Effector memory CD8-positive, alpha-beta T cell (primary cell): ENCODE results near the gene CEP85L.
A peak's percentile ranks its signal among the peaks of the same experiment; 100 is the strongest.

Experiments used
- ATAC-seq: fragments of 150-1000 bp; cut with Tn5 transposase; replicated peaks from 2 replicates; pipeline ENCODE4 v1.10.0; 2021; ENCODE audit warnings: mild to moderate bottlenecking, moderate library complexity
- DNase-seq, 3 experiments: peaks; one replicate each; pipeline ENCODE4 v3.0.0; 2021
- H3K27ac Mint-ChIP-seq, 2 donors: one replicate each; pipeline ENCODE4 v1.8.0; 2022; ENCODE audit warnings: mild to moderate bottlenecking in 2 of 2, mixed read lengths in 2 of 2, moderate library complexity in 2 of 2
- H3K27me3 Mint-ChIP-seq, 2 donors: one replicate each; pipeline ENCODE4 v1.8.0; 2022; ENCODE audit warnings: mixed read lengths in 2 of 2
- H3K36me3 Mint-ChIP-seq: one replicate; pipeline ENCODE4 v1.8.0; 2022; ENCODE audit warnings: mild to moderate bottlenecking, moderate library complexity, mixed read lengths; ENCODE audit not compliant: insufficient read depth
- H3K4me1 Mint-ChIP-seq, 2 donors: one replicate each; pipeline ENCODE4 v1.8.0; 2022; ENCODE audit warnings: low read depth in 2 of 2, mixed read lengths in 2 of 2
- H3K4me3 Mint-ChIP-seq, 2 donors: one replicate each; pipeline ENCODE4 v1.8.0; 2022; ENCODE audit warnings: mild to moderate bottlenecking in 2 of 2, mixed read lengths in 2 of 2, moderate library complexity in 2 of 2
- H3K9me3 Mint-ChIP-seq, 2 donors: one replicate each; pipeline ENCODE4 v1.8.0; 2022; ENCODE audit warnings: mixed read lengths in 2 of 2

CEP85L gene

DNA sequence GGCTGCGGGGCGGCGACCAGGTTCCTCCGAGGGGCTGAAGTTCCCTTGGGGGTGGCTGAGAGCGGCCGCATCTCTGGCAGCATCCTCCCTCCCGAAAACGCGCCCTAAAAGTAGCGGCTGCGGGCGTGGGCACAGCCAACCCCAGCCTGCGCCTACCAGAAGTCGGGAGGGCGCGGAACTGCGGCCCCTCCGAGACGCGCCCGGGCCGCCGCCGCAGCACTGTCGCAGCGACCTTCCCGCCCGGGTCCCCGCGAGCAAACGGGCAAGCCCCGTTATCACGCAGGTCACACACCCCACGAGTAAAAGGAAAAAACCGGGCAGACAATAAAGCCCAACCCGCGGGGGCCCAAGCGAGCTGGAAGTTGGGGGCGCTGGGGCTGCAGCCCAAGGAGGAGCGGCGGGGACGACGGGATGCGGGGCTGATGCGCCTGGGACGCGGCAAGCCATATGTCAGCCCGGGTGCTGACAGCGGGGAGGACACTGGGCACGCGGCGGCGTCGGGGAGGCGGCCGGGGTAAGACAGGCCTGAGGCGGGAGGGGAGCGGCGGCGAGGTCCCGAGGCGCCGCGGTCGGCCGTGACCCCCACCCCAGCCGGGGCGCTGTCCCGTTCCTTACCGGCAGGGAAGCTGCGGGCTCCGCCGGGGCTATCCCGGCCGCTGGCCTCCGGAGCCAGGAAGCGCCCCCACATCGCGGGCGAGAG, 659 bp downstream of the CEP85L start:
- DNase-seq = peak; percentile 33 to 37 (median 34)
- peaks cover 24 to 29% of the 10 kb centered on the region in 2 donors for H3K4me1 Mint-ChIP-seq
- H3K4me3 Mint-ChIP-seq = peak overlapping the region; percentile 93
- H3K27me3 Mint-ChIP-seq = no peaks in the 10 kb centered on the region
- H3K36me3 Mint-ChIP-seq = peaks cover 16% of the 10 kb centered on the region
- peak overlapping the region; percentile 87 to 94 for H3K27ac Mint-ChIP-seq
- H3K9me3 Mint-ChIP-seq = no peaks in the 10 kb centered on the region
- peak; percentile 35 for ATAC-seq

DNA sequence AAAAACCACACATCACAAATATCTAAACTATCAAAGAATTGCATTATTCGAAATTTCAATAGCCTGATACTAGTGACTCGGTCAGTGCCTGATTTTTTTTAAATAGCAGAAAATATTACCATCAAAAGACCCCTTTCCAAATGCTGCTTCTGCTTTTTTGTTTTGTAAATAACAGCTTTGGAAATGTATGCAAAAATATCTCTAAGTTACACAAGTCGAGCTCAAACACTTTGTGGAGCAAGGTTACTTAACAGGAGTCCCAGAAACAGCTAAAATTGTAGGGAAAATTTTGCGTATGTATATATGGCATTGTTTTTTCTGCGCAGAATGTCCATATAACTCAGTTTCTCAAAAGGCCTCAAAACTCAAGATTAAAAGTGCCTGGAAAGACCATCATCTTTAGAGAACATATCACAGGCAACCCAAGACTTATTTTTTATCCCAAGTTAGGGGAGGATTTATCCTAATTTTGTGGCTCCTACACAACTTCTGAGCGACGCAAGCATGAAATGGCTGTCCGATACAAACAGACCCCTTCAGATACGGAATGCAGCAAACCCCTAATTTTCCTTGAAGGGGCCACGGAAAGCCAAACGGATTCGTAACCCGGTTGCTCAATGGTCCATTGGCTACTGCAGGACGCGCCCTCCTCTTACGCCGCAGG, 1.3 kb downstream of the CEP85L start:
- ATAC-seq = no peak
- Mint-ChIP-seq H3K4me1 (peaks cover 22 to 31% of the 10 kb centered on the region in 2 donors), H3K36me3 (peaks cover 18% of the 10 kb centered on the region), H3K27me3 (no peaks in the 10 kb centered on the region), H3K9me3 (no peaks in the 10 kb centered on the region), H3K27ac (peak overlapping the region; percentile 87 to 94), H3K4me3 (peak overlapping the region; percentile 93)
- no peak for DNase-seq

DNA sequence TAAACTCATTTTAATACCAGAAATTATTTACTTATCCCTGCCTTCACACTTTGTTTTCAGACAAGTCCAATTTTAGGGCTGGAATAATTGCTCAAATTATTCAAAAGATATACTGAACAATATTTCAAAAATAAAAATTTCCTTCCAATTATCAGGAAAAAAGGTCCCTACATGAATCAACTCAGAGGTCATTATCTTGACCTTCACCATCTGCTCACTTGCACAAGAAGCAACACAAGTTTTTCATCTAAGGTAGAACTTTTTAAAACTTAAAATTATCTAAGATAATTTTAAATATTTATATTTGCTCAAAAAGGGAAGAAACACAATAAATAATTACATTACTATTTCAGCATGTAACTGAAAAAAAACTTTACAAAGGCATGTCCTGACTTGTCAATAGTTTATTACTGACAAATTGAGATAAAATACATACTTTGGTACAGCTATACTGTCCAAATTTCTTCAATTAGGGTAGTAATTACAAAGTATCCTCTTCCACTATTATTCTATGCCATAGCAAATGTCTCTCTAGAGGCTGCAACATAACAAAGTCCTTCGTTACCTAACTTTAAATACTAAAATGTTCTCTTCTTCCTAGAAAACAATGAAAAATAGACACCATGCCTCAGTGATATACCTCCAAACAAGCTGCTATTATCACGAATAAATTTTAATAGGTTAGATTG, 2.4 kb downstream of the CEP85L start:
- peak overlapping the region; percentile 93 for H3K4me3 Mint-ChIP-seq
- ATAC-seq (no peak), DNase-seq (no peak)
- H3K27ac Mint-ChIP-seq = no peak overlapping the region
- H3K9me3 Mint-ChIP-seq = no peaks in the 10 kb centered on the region
- peaks cover 33 to 36% of the 10 kb centered on the region in 2 donors for H3K4me1 Mint-ChIP-seq
- H3K36me3 Mint-ChIP-seq = peaks cover 18% of the 10 kb centered on the region
- no peaks in the 10 kb centered on the region for H3K27me3 Mint-ChIP-seq

DNA sequence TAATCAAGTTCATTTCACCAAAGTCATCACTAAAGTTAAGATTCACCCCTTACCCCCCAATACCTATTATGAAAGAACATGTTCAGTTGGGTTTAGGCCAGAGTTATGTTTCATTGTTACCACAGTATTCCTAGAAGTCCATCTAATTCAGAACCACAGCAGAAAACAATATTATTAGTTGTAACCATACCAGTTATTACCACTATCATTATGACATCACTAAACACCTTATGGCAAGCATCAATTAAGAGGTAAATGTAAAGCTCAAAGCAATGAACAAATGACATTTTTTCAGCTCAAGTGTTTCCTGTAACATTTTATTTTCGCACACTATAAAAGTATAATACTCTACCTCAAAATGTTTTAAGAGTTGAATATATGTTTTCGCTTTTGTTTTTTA, 4.4 kb downstream of the CEP85L start:
- ATAC-seq (no peak), DNase-seq (no peak)
- Mint-ChIP-seq H3K36me3 (peaks cover 18% of the 10 kb centered on the region), H3K27ac (no peak overlapping the region), H3K9me3 (no peaks in the 10 kb centered on the region), H3K27me3 (no peaks in the 10 kb centered on the region), H3K4me1 (peaks cover 30 to 43% of the 10 kb centered on the region in 2 donors), H3K4me3 (no peak overlapping the region)

DNA sequence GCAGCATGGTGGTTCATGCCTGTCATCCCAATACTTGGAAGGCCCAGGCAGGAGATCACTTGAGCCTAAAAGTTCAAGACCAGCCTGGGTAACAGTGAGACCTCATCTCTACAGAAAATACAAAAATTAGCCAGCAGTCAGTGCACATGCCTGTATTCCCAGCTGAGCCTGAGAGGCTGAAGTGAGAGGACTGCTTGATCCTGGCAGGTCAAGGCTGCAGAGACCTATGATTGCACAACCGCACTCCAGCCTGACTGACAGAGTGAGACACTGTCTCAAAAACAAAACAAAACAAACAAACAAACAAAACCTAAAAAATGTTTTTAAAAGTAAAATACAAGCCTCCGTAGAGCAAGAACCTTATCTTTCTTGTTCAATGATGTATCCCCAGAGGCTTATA, 6.0 kb downstream of the CEP85L start:
- Mint-ChIP-seq H3K27me3 (no peaks in the 10 kb centered on the region), H3K9me3 (no peaks in the 10 kb centered on the region), H3K4me1 (peaks cover 28 to 44% of the 10 kb centered on the region in 2 donors), H3K36me3 (peaks cover 5% of the 10 kb centered on the region), H3K27ac (no peak overlapping the region), H3K4me3 (no peak overlapping the region)
- ATAC-seq = no peak
- no peak for DNase-seq

DNA sequence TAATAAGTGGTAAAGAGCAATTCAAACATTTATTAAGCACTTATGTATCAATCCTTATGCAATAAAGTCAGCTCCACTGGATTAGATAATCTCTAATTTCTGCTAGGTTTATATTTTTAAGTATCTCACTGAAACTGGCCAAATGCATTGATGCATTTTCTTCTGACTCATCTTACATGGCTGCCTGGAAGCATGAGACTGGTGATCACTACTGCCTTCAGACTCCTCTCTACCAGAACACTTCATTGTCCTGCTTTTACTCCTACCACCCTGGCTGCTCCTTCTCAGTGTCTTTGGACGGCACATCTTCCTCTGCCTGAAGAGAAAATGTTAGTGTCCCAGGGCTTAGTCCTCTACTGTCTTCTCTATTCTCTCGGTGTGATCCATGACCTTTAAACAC, 7.4 kb downstream of the CEP85L start:
- Mint-ChIP-seq H3K27ac (peak overlapping the region in 1 of 2 donors; percentile 3), H3K9me3 (no peaks in the 10 kb centered on the region), H3K36me3 (peaks cover 6% of the 10 kb centered on the region), H3K4me1 (peaks cover 27 to 44% of the 10 kb centered on the region in 2 donors), H3K4me3 (no peak overlapping the region), H3K27me3 (no peaks in the 10 kb centered on the region)
- DNase-seq (no peak), ATAC-seq (no peak)

DNA sequence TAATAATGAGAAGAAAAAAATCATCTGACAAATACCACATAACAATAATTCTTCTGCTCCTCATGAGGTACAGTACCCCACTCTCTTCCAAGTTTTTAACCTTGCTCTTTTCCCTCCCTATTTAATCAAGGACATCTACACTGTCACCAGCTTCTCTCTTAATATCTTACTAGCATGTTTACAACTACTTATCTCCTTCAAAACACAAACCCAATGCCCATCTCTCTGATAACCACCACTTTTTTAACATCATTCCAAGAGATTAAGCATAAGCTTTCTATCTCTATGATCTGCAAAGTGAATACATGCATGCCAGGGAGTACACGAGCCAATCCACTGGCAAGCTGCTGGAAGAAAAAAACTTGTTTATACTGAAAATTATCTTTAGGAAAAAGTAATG, 10.3 kb downstream of the CEP85L start:
- ATAC-seq (no peak), DNase-seq (no peak)
- Mint-ChIP-seq H3K27me3 (no peaks in the 10 kb centered on the region), H3K27ac (no peak overlapping the region), H3K4me3 (no peak overlapping the region), H3K36me3 (peaks cover 6% of the 10 kb centered on the region), H3K9me3 (no peaks in the 10 kb centered on the region), H3K4me1 (peaks cover 29 to 51% of the 10 kb centered on the region in 2 donors)

DNA sequence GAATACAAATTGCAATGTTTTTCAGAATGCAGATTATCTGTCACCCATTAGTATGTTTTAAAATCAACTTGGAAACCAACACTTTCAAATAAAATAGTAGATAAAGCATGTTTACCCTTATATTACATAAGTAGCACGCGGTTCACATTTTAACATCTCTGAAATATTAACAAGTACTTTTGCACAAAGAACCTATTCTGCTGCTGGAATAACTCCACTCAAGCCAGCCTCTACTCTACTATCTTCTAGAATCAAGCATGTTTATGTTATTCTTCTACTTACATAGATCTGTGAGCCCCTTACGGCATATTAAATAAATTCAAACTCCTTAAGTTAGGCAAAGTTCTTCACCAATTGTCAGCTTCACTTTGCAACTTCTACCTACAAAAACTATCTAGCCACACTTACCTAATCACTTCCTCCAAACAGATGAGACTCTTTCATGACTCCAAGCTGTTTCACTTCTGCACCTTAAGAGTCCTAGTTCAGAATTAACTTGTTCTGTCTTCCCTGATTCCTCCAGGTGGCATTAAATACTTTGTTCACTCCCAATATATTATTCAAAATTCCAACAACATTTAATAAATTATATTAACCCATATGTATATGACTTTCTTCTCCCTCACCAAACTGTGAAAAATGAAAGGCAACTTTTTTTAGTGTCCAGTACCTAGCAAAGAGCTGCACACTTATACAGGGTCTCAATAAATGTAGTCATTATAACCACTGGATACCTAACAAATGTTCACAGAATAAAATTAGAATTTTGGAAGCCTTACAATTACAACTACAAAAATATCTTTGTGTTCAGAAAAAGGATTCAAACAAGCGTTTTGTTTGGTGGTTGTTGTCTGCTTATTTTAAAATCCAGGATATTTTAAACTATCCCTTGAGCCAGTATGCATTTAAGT, 12.1 kb downstream of the CEP85L start:
- H3K4me3 Mint-ChIP-seq = peak overlapping the region in 1 of 2 donors; percentile 44
- no peaks in the 10 kb centered on the region for H3K27me3 Mint-ChIP-seq
- DNase-seq = no peak
- H3K9me3 Mint-ChIP-seq = no peaks in the 10 kb centered on the region
- peak overlapping the region in 1 of 2 donors; percentile 56 for H3K27ac Mint-ChIP-seq
- peaks cover 22 to 43% of the 10 kb centered on the region in 2 donors for H3K4me1 Mint-ChIP-seq
- ATAC-seq = peak; percentile 71
- H3K36me3 Mint-ChIP-seq = peaks cover 3% of the 10 kb centered on the region

DNA sequence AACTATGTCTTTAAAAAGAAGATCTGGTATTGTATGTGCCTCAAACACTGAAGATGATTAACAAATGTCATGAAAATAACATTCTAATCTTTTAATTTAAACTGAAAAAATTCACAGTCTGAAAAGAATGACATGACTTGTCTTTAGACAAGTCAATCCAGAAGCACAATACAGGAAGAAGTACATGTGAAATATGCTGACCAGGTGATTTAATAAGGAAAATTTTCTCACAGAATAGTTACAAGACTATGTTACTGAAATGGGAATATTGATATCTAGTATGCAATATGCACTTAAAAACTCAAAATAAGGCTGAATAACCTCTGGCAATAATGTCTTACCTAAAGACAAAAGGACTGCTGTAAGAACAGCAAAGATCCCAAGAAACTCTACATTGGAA, 13.1 kb downstream of the CEP85L start:
- Mint-ChIP-seq H3K36me3 (peaks cover 3% of the 10 kb centered on the region), H3K27me3 (no peaks in the 10 kb centered on the region), H3K4me3 (no peak overlapping the region), H3K27ac (no peak overlapping the region), H3K4me1 (peaks cover 20 to 43% of the 10 kb centered on the region in 2 donors), H3K9me3 (no peaks in the 10 kb centered on the region)
- ATAC-seq = no peak
- no peak for DNase-seq

DNA sequence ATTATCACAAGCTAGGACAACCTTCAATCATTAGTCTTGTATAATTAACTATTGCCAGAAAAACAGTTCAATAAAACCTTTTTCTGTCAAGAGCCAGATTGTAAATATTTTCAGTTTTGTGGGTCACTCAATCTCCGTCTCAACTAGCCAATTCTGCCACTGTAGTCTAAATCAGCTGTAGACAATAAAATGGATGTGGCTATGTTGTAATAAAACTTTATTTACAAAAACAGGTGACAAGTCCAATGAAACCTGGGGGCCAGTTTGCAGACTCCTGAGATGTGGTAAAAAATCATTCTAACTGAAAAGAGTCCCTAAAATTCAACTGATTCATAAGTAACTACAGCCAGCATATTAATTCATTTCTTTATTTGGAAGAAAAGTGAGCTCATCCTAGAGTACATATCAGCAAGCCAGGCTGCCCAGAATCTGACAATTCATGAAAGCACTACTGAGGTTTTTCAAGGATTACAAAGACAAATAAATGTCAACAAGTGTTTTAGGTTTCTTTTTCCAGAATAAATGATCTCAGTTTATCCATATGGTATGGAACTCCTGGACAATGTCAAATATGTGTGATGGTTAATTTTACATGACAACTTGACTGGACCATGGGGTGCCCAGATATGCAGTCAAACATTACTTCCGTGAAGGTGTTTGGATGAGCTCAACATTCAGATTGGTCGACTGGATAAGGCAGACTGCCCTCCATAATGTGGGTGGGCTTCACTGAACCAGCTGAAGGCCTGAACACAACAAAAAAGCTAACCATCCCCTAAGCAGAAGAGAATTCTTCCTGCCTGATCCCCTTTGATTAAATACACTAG, 15.3 kb downstream of the CEP85L start:
- H3K4me3 Mint-ChIP-seq = no peak overlapping the region
- no peak overlapping the region for H3K27ac Mint-ChIP-seq
- H3K36me3 Mint-ChIP-seq = peaks cover 11% of the 10 kb centered on the region
- ATAC-seq (no peak), DNase-seq (no peak)
- no peaks in the 10 kb centered on the region for H3K27me3 Mint-ChIP-seq
- no peaks in the 10 kb centered on the region for H3K9me3 Mint-ChIP-seq
- H3K4me1 Mint-ChIP-seq = peaks cover 19 to 44% of the 10 kb centered on the region in 2 donors

DNA sequence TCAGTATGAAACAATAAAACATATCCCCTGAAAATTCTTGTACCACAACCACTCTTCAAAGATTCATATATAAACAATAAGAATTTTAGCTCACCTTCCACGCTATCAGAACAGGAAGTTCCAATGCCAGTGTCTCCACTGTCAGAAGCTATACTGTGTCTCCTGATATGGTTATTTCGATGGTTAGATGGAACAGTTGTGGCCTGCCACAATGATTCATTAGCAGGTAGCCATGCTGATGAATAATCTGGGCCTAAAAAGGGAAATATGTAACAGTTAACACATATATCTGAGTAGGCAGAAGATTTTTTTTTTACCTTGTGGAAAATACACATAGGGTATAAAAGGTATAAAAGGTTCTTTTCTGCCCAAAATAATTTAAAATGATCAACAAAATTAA, 19.0 kb downstream of the CEP85L start:
- H3K4me3 Mint-ChIP-seq = no peak overlapping the region
- no peaks in the 10 kb centered on the region for H3K27me3 Mint-ChIP-seq
- H3K9me3 Mint-ChIP-seq = no peaks in the 10 kb centered on the region
- H3K4me1 Mint-ChIP-seq = peaks cover 24 to 45% of the 10 kb centered on the region in 2 donors
- DNase-seq (no peak), ATAC-seq (no peak)
- no peak overlapping the region for H3K27ac Mint-ChIP-seq
- peaks cover 13% of the 10 kb centered on the region for H3K36me3 Mint-ChIP-seq

DNA sequence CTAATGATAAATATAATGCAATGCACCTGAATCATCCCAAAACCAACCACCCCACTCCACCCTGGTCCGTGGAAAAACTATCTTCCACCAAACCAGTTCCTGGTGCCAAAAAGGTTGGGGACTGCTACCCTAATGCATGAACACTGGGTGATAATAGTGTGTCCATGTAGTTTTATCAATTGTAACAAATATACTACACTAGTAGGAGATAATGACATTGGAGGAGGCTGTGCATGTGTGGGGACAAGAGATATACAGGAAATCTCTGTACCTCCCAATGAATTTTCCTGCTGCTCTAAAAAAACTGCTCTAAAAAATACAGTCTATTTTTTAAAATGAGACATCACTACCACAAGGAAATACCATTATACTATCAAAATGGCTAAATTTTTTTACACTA, 20.5 kb downstream of the CEP85L start:
- ATAC-seq (no peak), DNase-seq (no peak)
- Mint-ChIP-seq H3K36me3 (peaks cover 16% of the 10 kb centered on the region), H3K27me3 (no peaks in the 10 kb centered on the region), H3K9me3 (no peaks in the 10 kb centered on the region), H3K4me3 (no peak overlapping the region), H3K27ac (no peak overlapping the region), H3K4me1 (peaks cover 21 to 49% of the 10 kb centered on the region in 2 donors)
